Fibroblast of villous mesenchyme (primary cell): ENCODE measurements around the gene KIF18B. TPM values are rescaled to one million over a fixed set of nuclear protein-coding genes. Genes with fewer than 3 reads are reported as not detected.

Source experiments
- DNase-seq: peaks from one replicate; pipeline ENCODE4 v3.0.0-alpha.2; 2010; ENCODE audit warnings: low read depth
- H3K4me3 ChIP-seq: 2 replicates; pipeline ENCODE4 v1.5.1; 2011; ENCODE audit warnings: low read depth, mild to moderate bottlenecking, low read length
- total RNA-seq: library from RNA; depleted of rRNA; stranded (reverse); fragments of >200 nt; gene quantifications from 2 replicates; pipeline ENCODE4 v1.2.3, GENCODE V29; 2012
- TF ChIP-seq, protein P1 (sequence below): IDR thresholded peaks from 2 replicates; pipeline ENCODE4 v1.5.1; 2012; ENCODE audit warnings: low read depth, mild to moderate bottlenecking, low read length; ENCODE audit not compliant: insufficient read depth

Gene KIF18B
- total RNA-seq, 1 donor = 5.2 TPM

DNA sequence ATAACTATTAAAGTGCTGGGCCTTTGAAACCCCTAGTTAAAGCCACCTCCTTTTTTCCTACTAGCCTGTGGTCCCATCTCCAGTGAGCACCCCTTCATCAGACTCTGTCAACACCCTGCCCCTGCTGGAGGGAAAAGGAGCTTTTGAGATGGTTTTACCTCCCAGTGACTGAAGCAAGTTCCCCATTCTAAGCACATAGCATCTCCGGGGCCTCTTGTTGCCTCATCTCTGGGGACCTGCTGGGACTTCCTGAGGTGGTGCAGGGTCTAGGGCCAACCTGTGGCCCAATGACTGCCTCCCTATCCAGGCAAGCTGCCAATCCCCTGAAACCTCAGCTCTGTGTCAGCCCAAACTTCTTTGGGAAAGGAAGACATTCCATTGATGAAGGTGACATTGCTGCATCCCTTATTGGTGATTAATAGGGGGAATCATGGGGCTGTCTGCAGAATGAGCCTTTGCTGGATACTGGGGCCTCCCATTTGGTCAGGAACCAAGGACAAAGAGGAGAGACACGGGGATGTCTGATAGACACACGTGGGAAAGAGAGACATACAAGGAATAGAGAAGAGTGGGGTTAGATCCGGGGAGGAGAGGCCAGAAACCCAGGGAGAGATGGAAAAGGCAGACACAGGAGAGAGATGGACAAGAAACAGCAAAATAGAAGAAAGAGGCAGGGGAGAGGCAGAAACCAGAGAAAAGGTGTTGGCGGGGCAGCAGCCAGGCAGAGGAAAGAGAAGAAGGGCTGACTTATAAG lies 18.1 kb upstream of the KIF18B start:
- no peak for DNase-seq
- H3K4me3 ChIP-seq = no peak overlapping the region
- TF ChIP-seq, protein P1, sequence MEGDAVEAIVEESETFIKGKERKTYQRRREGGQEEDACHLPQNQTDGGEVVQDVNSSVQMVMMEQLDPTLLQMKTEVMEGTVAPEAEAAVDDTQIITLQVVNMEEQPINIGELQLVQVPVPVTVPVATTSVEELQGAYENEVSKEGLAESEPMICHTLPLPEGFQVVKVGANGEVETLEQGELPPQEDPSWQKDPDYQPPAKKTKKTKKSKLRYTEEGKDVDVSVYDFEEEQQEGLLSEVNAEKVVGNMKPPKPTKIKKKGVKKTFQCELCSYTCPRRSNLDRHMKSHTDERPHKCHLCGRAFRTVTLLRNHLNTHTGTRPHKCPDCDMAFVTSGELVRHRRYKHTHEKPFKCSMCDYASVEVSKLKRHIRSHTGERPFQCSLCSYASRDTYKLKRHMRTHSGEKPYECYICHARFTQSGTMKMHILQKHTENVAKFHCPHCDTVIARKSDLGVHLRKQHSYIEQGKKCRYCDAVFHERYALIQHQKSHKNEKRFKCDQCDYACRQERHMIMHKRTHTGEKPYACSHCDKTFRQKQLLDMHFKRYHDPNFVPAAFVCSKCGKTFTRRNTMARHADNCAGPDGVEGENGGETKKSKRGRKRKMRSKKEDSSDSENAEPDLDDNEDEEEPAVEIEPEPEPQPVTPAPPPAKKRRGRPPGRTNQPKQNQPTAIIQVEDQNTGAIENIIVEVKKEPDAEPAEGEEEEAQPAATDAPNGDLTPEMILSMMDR = no peak

GRCh38 chr17:44961921-44962350 lies 14.4 kb upstream of the KIF18B start:
- TF ChIP-seq, protein P1 = no peak
- DNase-seq = no peak

DNA sequence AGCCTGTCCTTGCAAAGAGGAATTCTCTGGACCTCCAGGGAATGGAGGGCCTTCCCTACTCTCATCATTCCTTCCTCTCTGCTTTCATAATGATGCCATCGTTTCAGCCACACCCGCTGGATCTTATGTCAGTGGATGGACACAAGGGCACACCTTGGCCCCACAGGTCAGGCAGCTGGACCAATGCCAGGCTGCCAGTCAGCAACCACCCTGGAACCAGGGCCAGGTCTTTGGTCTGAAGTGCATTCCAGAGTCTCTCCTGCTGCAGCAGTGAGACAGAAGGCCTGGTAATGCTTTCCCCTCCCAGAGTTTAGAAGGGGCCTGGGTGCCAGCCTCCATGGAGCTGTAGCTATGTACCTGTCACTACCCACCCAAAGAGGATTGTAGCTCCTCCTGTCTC lies 13.1 kb upstream of the KIF18B start:
- TF ChIP-seq, protein P1 = no peak
- DNase-seq = no peak
- H3K4me3 ChIP-seq = no peak overlapping the region

More at GRCh38 chr17:44961921-44962350, 14.4 kb upstream of the KIF18B start:
- H3K4me3 ChIP-seq = no peak overlapping the region

GRCh38 chr17:44959821-44960531 lies 12.4 kb upstream of the KIF18B start:
- DNase-seq = no peak
- TF ChIP-seq, protein P1 = no peak
- no peak overlapping the region for H3K4me3 ChIP-seq

DNA sequence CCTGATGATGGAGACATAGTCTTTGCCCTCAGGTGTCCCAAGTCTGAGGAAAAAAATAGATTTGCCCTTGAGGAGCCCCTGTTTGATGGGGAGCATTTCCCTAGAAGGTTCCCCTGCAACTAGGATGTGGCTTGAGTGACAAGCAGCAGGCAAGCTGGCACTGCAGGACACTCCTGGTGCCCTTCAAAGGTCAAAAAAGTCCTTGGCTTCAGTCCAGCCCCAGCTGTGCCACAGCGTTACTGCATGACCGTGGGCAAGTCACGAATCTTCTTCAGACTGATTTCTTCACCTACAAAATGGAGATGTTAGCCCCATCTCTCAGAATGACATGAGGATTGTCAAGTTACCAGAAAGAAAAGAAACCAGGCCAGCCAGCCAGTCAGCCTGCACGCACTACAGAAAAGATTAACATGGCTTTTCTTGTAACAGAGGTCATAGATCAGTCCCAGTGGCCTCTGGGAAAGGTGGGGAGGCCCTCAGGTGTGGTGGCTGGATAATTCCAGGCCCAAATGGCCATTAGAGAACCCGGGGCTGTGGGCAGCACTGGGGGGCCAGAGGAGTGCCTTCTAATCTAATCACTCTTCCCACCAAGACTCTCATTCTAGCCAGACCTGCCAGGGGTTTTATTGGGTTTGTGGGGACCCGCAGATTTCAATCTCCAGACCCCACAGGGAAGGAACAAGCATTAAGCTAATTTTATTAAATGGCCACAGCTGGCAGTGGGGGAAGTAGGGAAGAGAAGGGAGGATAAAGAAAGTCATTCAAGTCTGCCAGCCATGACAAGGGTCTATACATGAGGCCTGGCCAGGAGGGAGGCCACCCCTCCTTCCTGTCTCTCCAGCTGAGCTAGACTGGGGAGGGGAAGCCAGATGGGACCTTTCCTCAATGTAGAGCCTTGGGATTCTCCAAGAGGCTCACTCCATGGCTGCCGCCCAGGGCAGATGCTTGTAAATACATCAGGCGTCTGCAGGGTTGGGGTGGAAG lies 9.7 kb upstream of the KIF18B start:
- no peak overlapping the region for H3K4me3 ChIP-seq
- TF ChIP-seq, protein P1 = no peak
- DNase-seq = no peak

GRCh38 chr17:44955674-44956425 lies 8.3 kb upstream of the KIF18B start:
- H3K4me3 ChIP-seq = no peak overlapping the region
- TF ChIP-seq, protein P1 = no peak
- no peak for DNase-seq
